WTC11 (cell line): ENCODE measurements around the gene HACD2.

Source experiments
- AFF4 ChIP-seq: sonication (generic); formaldehyde crosslinking; IDR thresholded peaks from 2 replicates; pipeline ENCODE4 v1.8.1; 2023; ENCODE audit warnings: mild to moderate bottlenecking, missing genetic modification reagents, borderline replicate concordance
- CTCF ChIP-seq: fragments of 200-600 bp; IDR thresholded peaks from 2 replicates; pipeline ENCODE4 v1.8.0; 2022; ENCODE audit warnings: antibody characterized with exemption
- HMGXB4 ChIP-seq: sonication (generic); formaldehyde crosslinking; IDR thresholded peaks from 2 replicates; pipeline ENCODE4 v1.8.1; 2023; ENCODE audit warnings: mild to moderate bottlenecking, moderate library complexity, missing genetic modification reagents
- JUN ChIP-seq: sonication (generic); formaldehyde crosslinking; IDR thresholded peaks from 2 replicates; pipeline ENCODE4 v1.8.0; 2023; ENCODE audit warnings: mild to moderate bottlenecking, missing genetic modification reagents
- PRDM15 ChIP-seq: sonication (generic); formaldehyde crosslinking; IDR thresholded peaks from 2 replicates; pipeline ENCODE4 v1.8.0; 2022; ENCODE audit warnings: missing genetic modification reagents
- USF2 ChIP-seq: sonication (generic); formaldehyde crosslinking; IDR thresholded peaks from 2 replicates; pipeline ENCODE4 v1.8.1; 2023; ENCODE audit warnings: mild to moderate bottlenecking, missing genetic modification reagents, moderate library complexity
- ZNF281 ChIP-seq: sonication (generic); formaldehyde crosslinking; IDR thresholded peaks from 2 replicates; pipeline ENCODE4 v1.8.0; 2023; ENCODE audit warnings: mild to moderate bottlenecking, missing genetic modification reagents

GRCh38 chr3:123445702-123446101 lies 139.2 kb downstream of the HACD2 start:
- TF ChIP-seq CTCF (no peak), PRDM15 (CRISPR knock-in tag) (no peak), HMGXB4 (no peak), ZNF281 (CRISPR knock-in tag) (no peak), JUN (CRISPR knock-in tag) (no peak), USF2 (CRISPR knock-in tag) (no peak), AFF4 (no peak)
